Cardiac muscle cell (in vitro differentiated cells and primary cell): ENCODE results near the gene RABGAP1. TPM values are rescaled to one million over a fixed set of nuclear protein-coding genes. Genes with fewer than 3 reads are reported as not detected.

Experiments
- DNase-seq, 2 donors: peaks; one replicate each; pipeline versions ENCODE4 v3.0.0 to v3.0.0-alpha.2; 2010 to 2017; ENCODE audit warnings: low read depth in 1 of 2, low spot score in 1 of 2
- H3K27ac ChIP-seq: fragments of 200-600 bp; sonication (generic); 2 replicates; pipeline ENCODE4 v1.5.1; 2016
- H3K27me3 ChIP-seq: fragments of 200-600 bp; sonication (generic); 2 replicates; pipeline ENCODE4 v1.6.0; 2016; ENCODE audit warnings: control low read depth
- H3K36me3 ChIP-seq: fragments of 200-600 bp; sonication (generic); 2 replicates; pipeline ENCODE4 v1.5.1; 2016; ENCODE audit warnings: control low read depth
- H3K4me1 ChIP-seq: fragments of 200-600 bp; sonication (generic); 2 replicates; pipeline ENCODE4 v1.8.1; 2017; ENCODE audit warnings: low read depth, mild to moderate bottlenecking, mixed run types
- H3K4me3 ChIP-seq: fragments of 200-600 bp; sonication (generic); 2 replicates; pipeline ENCODE4 v1.5.1; 2016; ENCODE audit warnings: mild to moderate bottlenecking
- H3K9me3 ChIP-seq: fragments of 200-600 bp; sonication (generic); 2 replicates; pipeline ENCODE4 v1.5.1; 2017; ENCODE audit warnings: low read depth, mild to moderate bottlenecking, control low read depth
- CTCF ChIP-seq: IDR thresholded peaks from 2 replicates; pipeline ENCODE4 v1.5.1; 2012; ENCODE audit warnings: low read depth, mild to moderate bottlenecking, low read length
- polyA plus RNA-seq: library from polyadenylated mRNA; unstranded; fragments of >200 nt; fragmentation: Nextera tagmentation; extraction: Ambion mirVana; gene quantifications from 2 replicates; pipeline ENCODE4 v1.2.1, GENCODE V29; 2016
- total RNA-seq: library from RNA; depleted of rRNA; stranded (reverse); fragments of >200 nt; gene quantifications from 2 replicates; pipeline ENCODE4 v1.2.3, GENCODE V29; 2016

Gene RABGAP1
- total and polyA plus RNA-seq, 2 experiments from 2014 or later, result 37.4 to 44.4 TPM

- Histone ChIP-seq H3K36me3 (peaks cover 15% of the 10 kb centered on the region), H3K27me3 (no peaks in the 10 kb centered on the region), H3K9me3 (no peaks in the 10 kb centered on the region), H3K4me3 (no peak overlapping the region), H3K27ac (peak overlapping the region; percentile 34), H3K4me1 (peaks cover 16% of the 10 kb centered on the region)
- TF ChIP-seq CTCF, result no peak
- DNase-seq, result peak in 1 of 2 donors; percentile 59
These were observed 133.2 kb downstream of the RABGAP1 start for GRCh38 chr9:123073991-123074422.

GRCh38 chr9:123074628-123075027 lies 133.8 kb downstream of the RABGAP1 start:
- Histone ChIP-seq H3K9me3 (no peaks in the 10 kb centered on the region), H3K36me3 (peaks cover 16% of the 10 kb centered on the region), H3K27ac (peak overlapping the region; percentile 34), H3K27me3 (no peaks in the 10 kb centered on the region), H3K4me3 (no peak overlapping the region), H3K4me1 (peaks cover 16% of the 10 kb centered on the region)
- no peak for TF ChIP-seq CTCF
- no peak for DNase-seq

DNA sequence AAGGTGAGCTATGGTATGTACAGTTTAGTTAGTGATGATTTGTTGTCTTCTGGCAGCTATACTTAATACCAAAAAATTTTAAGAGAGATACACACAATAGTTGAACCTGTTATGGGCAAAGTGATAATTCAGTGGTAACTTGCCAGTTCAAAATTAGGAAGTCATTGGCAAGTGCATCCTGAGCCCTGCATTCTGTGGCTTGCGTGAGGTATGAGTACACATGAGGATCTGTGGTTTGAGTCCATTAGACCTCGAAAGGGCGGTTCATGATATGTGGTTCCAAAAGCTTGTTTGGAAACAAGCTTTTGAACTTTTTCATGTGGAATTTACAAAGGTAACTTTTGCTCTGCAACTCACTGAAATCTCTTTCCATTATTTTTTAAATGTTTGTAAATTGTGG lies 139.6 kb downstream of the RABGAP1 start:
- Histone ChIP-seq H3K27ac (no peak overlapping the region), H3K4me1 (no peaks in the 10 kb centered on the region), H3K4me3 (no peak overlapping the region), H3K27me3 (no peaks in the 10 kb centered on the region), H3K36me3 (peaks cover 28% of the 10 kb centered on the region), H3K9me3 (no peaks in the 10 kb centered on the region)
- TF ChIP-seq CTCF, result no peak
- DNase-seq, result no peak

DNA sequence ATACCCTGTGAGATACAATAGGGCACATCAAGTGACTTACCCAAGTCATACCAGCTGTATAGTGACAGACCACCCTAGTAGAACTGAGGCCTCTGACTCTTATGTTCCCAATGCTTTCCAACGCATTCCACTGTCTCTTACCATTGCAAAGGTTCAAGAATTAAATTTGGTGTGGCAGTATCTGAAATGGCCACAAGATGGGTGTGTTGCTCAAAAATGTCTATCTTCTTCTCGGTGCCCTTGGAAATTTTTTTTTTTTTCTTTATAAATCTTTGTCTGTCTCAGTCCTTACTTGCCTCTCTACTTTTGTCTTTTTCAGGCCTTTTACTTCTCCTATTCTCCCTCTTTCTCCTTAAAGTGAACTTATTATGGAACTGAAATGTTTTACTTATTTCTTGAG lies 141.0 kb downstream of the RABGAP1 start:
- Histone ChIP-seq H3K27me3 (no peaks in the 10 kb centered on the region), H3K36me3 (peaks cover 23% of the 10 kb centered on the region), H3K9me3 (no peaks in the 10 kb centered on the region), H3K4me3 (no peak overlapping the region), H3K4me1 (no peaks in the 10 kb centered on the region), H3K27ac (no peak overlapping the region)
- DNase-seq, result peak; percentile 41 to 68
- peak; percentile 65 for TF ChIP-seq CTCF

GRCh38 chr9:123083680-123084079 lies 142.9 kb downstream of the RABGAP1 start:
- no peak overlapping the region for H3K27ac ChIP-seq
- DNase-seq, result no peak
- H3K9me3 ChIP-seq, result no peaks in the 10 kb centered on the region
- no peaks in the 10 kb centered on the region for H3K4me1 ChIP-seq
- no peak overlapping the region for H3K4me3 ChIP-seq
- H3K36me3 ChIP-seq, result peaks cover 23% of the 10 kb centered on the region
- no peak for TF ChIP-seq CTCF
- no peaks in the 10 kb centered on the region for H3K27me3 ChIP-seq

DNA sequence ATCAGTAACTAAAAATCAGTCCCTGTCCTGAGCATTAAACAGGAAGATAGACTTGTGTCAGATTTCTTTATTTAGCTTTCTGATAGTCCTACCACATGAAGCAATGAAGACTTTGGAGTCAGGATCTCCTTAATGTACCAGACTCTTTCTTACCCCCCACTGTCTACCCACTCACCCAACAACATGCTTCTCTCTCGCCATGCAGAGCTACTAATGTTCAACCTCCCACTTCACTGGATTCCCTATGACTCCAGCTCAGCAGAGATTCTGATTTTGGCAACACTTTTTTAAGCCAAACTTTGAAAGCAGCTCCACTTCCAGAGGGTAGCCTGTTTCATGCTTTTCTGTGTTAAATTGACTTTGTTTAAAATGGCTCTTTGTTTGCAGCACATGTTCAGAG lies 143.4 kb downstream of the RABGAP1 start:
- DNase-seq, result no peak
- Histone ChIP-seq H3K27ac (no peak overlapping the region), H3K4me3 (no peak overlapping the region), H3K36me3 (peaks cover 23% of the 10 kb centered on the region), H3K27me3 (no peaks in the 10 kb centered on the region), H3K9me3 (no peaks in the 10 kb centered on the region), H3K4me1 (no peaks in the 10 kb centered on the region)
- no peak for TF ChIP-seq CTCF
